Activated CD8-positive, alpha-beta memory T cell treated with anti-CD3 and anti-CD28 coated beads, Interleukin-2, amount 50 U/mL, for 4 hours (primary cell): Measurements from ENCODE around the gene TMEM247.
A peak's percentile ranks its signal among the peaks of the same experiment; 100 is the strongest.
"Not testable (repeated sequence)": the region's sequence is repeated elsewhere in the genome, so short reads cannot be mapped to it uniquely, and the experiment has no call there.

Experiments used
- DNase-seq: peaks from one replicate; pipeline ENCODE4 v3.0.0-alpha.2; 2020

The TMEM247 gene

DNA sequence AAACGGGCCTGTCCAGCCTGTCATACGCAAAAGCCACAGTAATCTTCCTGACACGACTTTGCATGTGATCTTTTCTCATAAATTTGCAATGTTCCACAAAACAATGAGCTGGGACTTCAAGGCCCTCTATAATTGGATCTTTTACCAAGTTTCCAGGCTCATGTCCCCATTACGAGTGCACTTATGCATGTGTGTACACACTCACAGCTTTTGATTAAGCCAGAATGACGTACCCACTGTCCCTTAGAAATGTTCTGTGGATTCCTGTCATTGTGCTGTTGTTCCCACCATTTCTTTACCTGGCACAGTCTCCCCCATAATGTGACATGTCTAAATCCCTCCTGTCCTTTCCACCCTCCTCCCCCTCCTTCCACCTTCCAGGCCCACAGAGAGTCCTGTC lies 19.7 kb upstream of the TMEM247 start:
- DNase-seq: no peak

DNA sequence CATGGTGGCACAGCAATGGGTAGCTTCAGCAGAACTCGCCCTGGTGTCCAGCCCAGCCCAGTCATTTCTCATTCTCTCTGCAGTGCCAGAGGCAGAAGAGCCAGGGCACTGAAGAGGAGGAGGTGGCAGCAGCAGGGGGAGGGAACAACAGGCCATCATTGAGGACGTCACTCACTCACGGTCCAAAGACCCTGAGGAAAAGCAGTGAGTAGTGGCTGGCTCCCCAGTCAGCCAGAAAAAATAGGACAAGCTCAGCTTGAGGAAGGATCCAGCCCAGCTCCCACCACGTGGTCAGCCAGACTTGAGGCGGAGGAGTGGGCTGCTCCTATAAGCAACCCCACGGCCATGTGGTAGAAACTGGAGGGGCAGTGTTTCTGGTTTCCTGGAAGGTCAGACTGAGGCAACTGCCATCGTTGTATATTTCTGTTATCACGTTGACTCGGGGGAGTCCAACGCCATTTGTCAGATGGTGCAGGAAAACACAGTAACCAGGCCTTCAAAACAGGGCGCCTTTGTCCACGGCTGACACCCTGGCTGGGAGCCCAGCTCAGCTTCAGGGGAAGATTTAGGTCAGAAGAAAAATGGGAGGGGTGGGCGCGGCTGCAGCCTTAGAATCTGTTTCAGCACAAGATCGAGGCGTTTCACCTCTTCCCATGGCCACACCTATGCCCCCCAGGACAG lies 19.0 kb upstream of the TMEM247 start:
- DNase-seq: no peak

GRCh38 chr2:46461011-46461674 lies 18.2 kb upstream of the TMEM247 start:
- DNase-seq: peak; percentile 79

GRCh38 chr2:46461709-46462171 lies 17.6 kb upstream of the TMEM247 start:
- DNase-seq: no peak

DNA sequence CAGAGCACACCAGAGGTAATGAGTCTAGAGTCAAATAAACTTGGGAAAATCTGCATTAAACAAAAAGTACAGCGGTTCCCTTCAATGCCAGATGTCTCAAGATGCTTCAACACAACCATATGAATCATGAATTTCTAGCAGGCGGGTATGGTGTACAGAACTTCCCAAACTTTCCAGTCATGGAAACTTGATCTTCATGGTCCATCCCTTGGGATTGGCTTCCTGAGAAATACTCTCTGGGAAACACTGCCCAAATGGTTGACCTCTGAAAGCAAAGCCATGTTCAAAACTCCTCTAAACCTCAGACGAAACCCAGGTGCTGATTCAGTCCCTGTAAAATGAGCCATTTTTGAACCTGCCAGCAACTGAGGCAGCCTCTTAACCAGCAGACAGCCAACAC lies 16.4 kb upstream of the TMEM247 start:
- no peak for DNase-seq

DNA sequence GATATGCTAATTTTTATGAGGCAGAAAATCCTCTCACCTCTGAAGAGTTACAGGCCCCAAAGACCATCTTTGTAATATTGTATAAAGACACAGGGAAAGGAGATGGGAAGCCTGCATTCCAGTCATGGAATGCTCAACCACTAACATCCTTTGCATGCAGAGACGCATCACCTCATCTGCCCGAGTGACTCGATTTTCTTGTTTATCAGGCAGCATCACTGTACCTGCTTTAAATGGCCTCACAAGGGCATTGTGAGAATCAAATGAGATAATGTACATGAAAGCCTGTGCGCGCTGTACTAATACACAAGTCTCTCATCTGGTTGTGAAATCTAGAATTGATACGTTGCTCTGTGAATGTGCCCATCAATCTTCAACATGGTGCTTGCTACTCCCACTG lies 10.2 kb upstream of the TMEM247 start:
- DNase-seq: no peak

- no peak for DNase-seq
These were observed 9.7 kb upstream of the TMEM247 start for GRCh38 chr2:46469700-46470099.

- DNase-seq: no peak
These were observed 9.2 kb upstream of the TMEM247 start for GRCh38 chr2:46470114-46470628.

DNA sequence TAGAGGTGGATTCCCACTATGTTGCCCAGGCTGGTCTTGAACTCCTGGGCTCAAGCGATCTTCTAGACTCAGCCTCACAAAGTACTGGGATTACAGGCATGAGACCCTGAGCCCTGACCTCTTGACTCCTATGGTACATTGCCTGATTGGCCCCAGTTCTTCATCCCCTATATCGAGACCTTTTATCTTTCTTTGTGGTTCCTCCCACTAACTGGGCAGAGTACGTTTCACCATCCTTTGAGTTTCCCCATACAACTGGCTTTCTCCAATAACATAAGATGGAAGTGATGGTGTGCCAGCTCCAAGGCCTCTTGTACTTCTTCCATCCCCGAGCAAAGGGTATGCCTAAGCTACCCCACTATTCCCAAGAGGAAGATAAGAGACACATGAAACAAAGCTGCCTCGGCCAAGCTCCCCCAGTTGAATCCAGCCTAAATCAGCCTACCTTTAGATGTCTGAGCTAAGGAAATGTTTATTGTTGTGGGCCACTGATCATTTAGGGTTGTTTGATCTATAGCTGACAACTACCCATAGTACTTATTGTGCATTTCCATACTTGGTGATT lies 8.3 kb upstream of the TMEM247 start:
- DNase-seq: no peak

- DNase-seq: no peak
These were observed 7.7 kb upstream of the TMEM247 start for GRCh38 chr2:46471697-46472096.

DNA sequence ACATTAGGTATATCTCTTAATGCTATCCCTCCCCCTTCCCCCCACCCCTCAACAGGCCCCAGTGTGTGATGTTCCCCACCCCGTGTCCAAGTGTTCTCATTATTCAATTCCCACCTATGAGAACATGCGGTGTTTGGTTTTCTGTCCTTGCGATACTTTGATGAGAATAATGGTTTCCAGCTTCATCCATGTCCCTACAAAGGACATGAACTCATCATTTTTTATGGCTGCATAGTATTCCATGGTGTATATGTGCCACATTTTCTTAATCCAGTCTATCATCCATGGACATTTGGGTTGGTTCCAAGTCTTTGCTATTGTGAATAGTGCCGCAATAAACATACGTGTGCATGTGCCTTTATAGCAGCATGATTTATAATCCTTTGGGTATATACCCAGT lies 7.2 kb upstream of the TMEM247 start:
- DNase-seq: not testable (repeated sequence)

DNA sequence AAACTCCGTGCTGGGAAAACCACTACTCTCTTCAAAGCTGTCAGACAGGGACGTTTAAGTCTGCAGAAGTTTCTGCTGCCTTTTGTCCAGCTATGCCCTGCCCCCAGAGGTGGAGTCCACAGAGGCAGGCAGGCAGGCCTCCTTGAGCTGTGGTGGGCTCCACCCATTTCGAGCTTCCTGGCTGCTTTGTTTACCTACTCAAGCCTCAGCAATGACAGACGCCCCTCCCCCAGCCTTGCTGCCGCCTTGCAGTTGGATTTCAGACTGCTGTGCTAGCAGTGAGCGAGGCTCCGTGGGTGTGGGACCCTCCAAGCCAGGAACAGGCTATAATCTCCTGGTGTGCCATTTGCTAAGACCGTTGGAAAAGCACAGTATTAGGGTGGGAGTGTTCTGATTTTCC lies 1.9 kb upstream of the TMEM247 start:
- DNase-seq: not testable (repeated sequence)

DNA sequence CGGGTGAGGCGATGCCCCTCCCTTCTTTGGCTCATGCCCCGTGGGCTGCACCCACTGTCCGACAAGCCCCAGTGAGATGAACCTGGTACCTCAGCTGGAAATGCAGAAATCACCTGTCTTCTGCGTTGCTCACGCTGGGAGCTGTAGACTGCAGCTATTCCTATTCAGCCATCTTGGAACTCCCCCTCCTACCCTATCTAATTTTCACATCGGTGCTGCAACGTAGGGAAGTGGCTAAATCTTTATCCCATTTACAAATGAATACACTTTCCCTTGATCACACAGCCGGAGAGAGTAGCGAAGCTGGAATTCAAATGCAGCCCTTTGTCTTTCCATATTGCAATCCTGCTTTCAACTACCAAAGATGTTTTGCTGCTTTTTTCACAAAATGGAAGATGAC lies 1.4 kb upstream of the TMEM247 start:
- DNase-seq: no peak

DNA sequence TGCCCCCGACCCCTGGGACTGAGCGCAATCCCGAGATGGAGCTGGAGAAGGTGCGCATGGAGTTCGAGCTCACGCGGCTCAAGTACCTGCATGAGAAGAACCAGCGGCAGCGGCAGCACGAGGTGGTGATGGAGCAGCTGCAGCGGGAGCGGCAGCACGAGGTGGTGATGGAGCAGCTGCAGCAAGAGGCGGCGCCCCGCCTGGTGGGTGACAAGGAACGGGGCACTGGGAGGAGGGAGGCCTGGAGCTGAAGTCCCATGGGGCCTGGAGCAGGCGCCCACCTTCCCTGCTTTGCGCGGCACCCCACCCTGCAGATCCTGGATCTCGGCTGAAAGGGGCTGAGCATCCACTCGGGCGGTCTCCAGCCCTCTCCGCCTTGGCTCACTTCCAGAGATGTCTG lies 1.2 kb downstream of the TMEM247 start:
- DNase-seq: no peak

- DNase-seq: no peak
These were observed 2.1 kb downstream of the TMEM247 start for GRCh38 chr2:46481198-46482193.

DNA sequence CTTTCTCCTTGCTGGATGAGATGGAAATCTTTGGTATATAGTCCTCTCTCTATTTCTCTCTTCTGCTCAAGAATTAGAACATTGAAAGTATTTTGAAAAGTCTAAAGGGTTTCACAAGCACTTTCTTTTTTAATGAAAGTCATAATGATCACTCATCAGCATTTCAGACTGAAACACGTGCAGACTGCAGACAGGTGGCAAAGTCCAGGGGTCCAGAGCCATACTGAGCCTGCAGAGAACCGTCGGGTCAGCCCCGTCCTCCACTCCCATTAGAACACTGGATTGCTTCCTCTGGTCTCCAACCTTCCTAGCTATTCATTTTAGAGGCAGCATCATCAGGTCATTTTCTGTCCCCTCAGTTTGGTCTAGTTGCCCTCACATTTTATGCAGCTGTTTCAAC lies 3.1 kb downstream of the TMEM247 start:
- no peak for DNase-seq

GRCh38 chr2:46485002-46485401 lies 5.6 kb downstream of the TMEM247 start:
- no peak for DNase-seq

- no peak for DNase-seq
These were observed 7.1 kb downstream of the TMEM247 start for GRCh38 chr2:46486436-46486835.

- no peak for DNase-seq
These were observed 8.4 kb downstream of the TMEM247 start for GRCh38 chr2:46487667-46488335.

GRCh38 chr2:46488389-46488788 lies 9.0 kb downstream of the TMEM247 start:
- no peak for DNase-seq

DNA sequence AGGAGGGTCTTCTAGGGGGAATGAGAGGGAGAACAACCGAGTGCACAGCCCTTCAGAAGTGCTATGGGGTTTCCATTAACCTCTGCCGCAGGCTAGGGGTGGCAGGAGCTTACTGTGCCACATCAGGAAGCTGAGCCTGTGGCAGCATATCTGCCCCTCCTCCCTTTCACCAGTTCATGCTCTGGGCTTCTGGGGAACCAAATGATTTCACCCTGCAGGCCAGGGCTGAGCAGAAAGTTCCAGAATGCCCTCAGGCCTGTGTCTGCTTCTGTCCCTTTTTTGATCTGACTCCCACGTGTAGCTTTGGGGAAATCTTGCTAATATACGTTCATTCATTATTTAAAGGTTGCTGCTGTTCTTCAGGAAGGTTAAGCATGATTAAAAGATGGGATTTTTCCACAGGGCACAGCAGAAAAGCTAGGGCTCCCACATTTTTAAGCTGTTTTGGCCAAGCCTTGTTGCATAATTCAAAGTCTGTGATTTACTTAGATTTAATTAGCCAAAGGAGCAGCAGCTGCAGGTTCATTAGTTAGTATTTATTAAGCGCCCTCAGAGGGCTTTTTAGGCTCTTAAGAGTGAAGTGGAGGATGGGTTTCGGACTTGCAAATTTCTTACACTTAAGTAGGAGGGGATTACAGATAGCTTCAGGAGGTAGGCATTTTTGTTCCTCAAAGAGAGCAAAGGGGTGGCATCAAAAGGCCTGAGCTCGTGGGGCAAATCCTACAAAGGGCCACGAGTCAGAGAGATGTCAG lies 10.2 kb downstream of the TMEM247 start:
- DNase-seq: no peak
